ENCODE measurements around the gene NUMBL.
"Not testable (repeated sequence)": the region's sequence is repeated elsewhere in the genome, so short reads cannot be mapped to it uniquely, and the experiment has no call there.

Gene NUMBL

DNA sequence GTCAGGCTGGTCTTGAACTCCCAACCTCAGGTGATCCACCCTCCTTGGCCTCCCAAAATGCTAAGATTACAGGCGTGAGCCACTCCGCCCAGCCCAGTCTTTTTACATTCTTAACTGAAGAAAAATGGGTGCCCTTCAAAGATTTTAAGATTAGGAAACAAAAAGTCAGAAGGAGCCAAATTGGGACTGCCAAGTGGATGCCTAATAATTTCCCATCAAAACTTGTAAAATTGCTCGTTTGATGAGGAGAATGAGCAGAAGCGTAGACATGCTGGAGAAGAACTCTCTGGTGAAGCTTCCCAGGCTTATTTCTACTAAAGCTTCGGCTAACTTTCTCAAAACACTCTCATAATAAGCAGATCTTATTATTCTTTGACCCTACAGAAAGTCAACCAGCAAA lies 31.3 kb downstream of the NUMBL start:
- Histone ChIP-seq H2AFZ (ENCODE audit: low read depth, low read length, severe bottlenecking) (no peak overlapping the region), H3K36me3 (ENCODE audit: low read length) (no peaks in the 10 kb centered on the region), H4K20me1 (ENCODE audit: low read depth, low read length) (no peaks in the 10 kb centered on the region), H3K4me2 (ENCODE audit: low read depth, low read length, poor library complexity, severe bottlenecking) (no peak overlapping the region), H3K4me3 (ENCODE audit: insufficient read depth, low read length, poor library complexity, severe bottlenecking) (no peak overlapping the region), H3K9ac (ENCODE audit: low read length) (no peak overlapping the region), H3F3A (ENCODE audit: insufficient read depth) (0 out of 2 replicates have a peak, but pooled peaks cover 4% of the 10 kb centered on the region), H3K27ac (ENCODE audit: low read depth, low read length) (no peak overlapping the region), H3K9me2 (replicated peaks; ENCODE audit: insufficient read depth, low read length) (no peaks in the 10 kb centered on the region), H3K79me2 (ENCODE audit: insufficient read depth, low read length) (no peaks in the 10 kb centered on the region), H3K9me3 (ENCODE audit: insufficient read depth, low read length) (no peaks in the 10 kb centered on the region), H3K27me3 (ENCODE audit: low read length) (no peaks in the 10 kb centered on the region)
- TF ChIP-seq EZH2phosphoT487 (conservative IDR thresholded peaks at IDR 0.05; ENCODE audit: low read length) = no peak
- TF ChIP-seq, protein P1, sequence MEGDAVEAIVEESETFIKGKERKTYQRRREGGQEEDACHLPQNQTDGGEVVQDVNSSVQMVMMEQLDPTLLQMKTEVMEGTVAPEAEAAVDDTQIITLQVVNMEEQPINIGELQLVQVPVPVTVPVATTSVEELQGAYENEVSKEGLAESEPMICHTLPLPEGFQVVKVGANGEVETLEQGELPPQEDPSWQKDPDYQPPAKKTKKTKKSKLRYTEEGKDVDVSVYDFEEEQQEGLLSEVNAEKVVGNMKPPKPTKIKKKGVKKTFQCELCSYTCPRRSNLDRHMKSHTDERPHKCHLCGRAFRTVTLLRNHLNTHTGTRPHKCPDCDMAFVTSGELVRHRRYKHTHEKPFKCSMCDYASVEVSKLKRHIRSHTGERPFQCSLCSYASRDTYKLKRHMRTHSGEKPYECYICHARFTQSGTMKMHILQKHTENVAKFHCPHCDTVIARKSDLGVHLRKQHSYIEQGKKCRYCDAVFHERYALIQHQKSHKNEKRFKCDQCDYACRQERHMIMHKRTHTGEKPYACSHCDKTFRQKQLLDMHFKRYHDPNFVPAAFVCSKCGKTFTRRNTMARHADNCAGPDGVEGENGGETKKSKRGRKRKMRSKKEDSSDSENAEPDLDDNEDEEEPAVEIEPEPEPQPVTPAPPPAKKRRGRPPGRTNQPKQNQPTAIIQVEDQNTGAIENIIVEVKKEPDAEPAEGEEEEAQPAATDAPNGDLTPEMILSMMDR (IDR thresholded peaks at IDR 0.05; ENCODE audit: insufficient read depth, low read length, poor library complexity, severe bottlenecking) = no peak

DNA sequence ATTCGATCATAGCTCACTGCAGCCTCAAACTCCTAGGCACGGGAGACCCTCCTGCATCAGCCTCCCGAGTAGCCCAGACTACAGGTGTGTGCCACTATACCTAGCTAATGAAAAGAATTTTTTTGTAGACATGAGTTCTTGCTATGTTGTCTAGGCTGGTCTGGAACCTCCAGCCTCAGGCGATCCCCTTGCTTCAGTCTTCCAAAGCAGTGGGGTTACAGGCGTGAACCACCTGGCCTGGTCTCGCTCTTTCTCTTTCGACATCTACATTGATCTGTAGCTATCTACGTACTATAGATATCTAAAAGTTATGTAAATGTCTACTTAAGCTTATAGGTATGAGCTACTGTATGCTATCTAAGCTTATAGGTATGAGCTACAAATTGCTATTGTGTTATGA lies 32.4 kb downstream of the NUMBL start:
- H2AFZ ChIP-seq (ENCODE audit: low read depth, low read length, severe bottlenecking) = no peak overlapping the region
- no peaks in the 10 kb centered on the region for H3K9me2 ChIP-seq (replicated peaks; ENCODE audit: insufficient read depth, low read length)
- H4K20me1 ChIP-seq (ENCODE audit: low read depth, low read length) = no peaks in the 10 kb centered on the region
- H3F3A ChIP-seq (ENCODE audit: insufficient read depth) = 0 out of 2 replicates have a peak, but pooled peaks cover under 1% of the 10 kb centered on the region
- no peak overlapping the region for H3K27ac ChIP-seq (ENCODE audit: low read depth, low read length)
- no peaks in the 10 kb centered on the region for H3K79me2 ChIP-seq (ENCODE audit: insufficient read depth, low read length)
- no peaks in the 10 kb centered on the region for H3K9me3 ChIP-seq (ENCODE audit: insufficient read depth, low read length)
- H3K36me3 ChIP-seq (ENCODE audit: low read length) = no peaks in the 10 kb centered on the region
- TF ChIP-seq, protein P1 (IDR thresholded peaks at IDR 0.05; ENCODE audit: insufficient read depth, low read length, poor library complexity, severe bottlenecking) = no peak
- no peak overlapping the region for H3K4me3 ChIP-seq (ENCODE audit: insufficient read depth, low read length, poor library complexity, severe bottlenecking)
- H3K9ac ChIP-seq (ENCODE audit: low read length) = no peak overlapping the region
- H3K4me2 ChIP-seq (ENCODE audit: low read depth, low read length, poor library complexity, severe bottlenecking) = no peak overlapping the region
- H3K27me3 ChIP-seq (ENCODE audit: low read length) = no peaks in the 10 kb centered on the region

DNA sequence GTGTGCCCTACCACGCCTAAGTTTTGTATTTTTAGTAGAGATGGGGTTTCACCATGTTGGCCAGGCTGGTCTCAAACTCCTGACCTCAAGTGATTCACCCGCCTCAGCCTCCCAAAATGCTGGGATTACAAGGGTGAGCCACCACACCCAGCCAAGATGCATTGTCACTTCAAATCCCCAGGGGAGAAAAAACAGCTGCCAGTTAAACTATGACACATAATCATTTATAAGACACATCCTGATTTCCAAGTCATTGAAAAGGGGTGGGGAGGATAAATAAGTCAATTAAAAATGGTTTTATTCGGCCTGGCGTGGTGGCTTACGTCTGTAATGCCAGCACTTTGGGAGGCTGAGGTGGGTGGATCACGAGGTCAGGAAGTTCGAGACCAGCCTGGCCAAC lies 34.8 kb downstream of the NUMBL start:
- H3K27me3 ChIP-seq (ENCODE audit: low read length); H3K9me2 ChIP-seq (replicated peaks; ENCODE audit: insufficient read depth, low read length); H3F3A ChIP-seq (ENCODE audit: insufficient read depth); H3K36me3 ChIP-seq (ENCODE audit: low read length); H3K4me2 ChIP-seq (ENCODE audit: low read depth, low read length, poor library complexity, severe bottlenecking); H3K9ac ChIP-seq (ENCODE audit: low read length); H3K79me2 ChIP-seq (ENCODE audit: insufficient read depth, low read length); H3K4me3 ChIP-seq (ENCODE audit: insufficient read depth, low read length, poor library complexity, severe bottlenecking); H4K20me1 ChIP-seq (ENCODE audit: low read depth, low read length); H3K27ac ChIP-seq (ENCODE audit: low read depth, low read length); H3K9me3 ChIP-seq (ENCODE audit: insufficient read depth, low read length); H2AFZ ChIP-seq (ENCODE audit: low read depth, low read length, severe bottlenecking): not testable (repeated sequence)

DNA sequence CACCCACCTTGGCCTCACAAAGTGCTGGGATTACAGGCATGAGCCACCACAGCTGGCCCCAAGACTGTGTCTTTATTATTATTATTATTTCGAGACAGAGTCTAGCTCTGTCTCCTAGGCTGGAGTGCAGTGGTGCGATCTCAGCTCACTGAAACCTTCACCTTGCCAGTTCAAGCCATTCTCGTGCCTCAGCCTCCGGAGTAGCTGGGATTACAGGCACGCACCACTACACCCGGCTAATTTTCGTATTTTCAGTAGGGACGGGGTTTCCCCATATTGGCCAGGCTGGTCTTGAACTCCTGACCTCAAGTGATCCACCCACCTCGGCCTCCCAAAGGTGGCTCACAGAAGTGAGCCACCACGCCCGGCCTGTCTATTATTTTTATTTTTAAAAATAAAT lies 38.1 kb downstream of the NUMBL start:
- H4K20me1 ChIP-seq (ENCODE audit: low read depth, low read length); H3K79me2 ChIP-seq (ENCODE audit: insufficient read depth, low read length); H3K27ac ChIP-seq (ENCODE audit: low read depth, low read length); H2AFZ ChIP-seq (ENCODE audit: low read depth, low read length, severe bottlenecking); H3K4me3 ChIP-seq (ENCODE audit: insufficient read depth, low read length, poor library complexity, severe bottlenecking); H3K9ac ChIP-seq (ENCODE audit: low read length); H3K9me2 ChIP-seq (replicated peaks; ENCODE audit: insufficient read depth, low read length); H3K36me3 ChIP-seq (ENCODE audit: low read length); H3K27me3 ChIP-seq (ENCODE audit: low read length); H3F3A ChIP-seq (ENCODE audit: insufficient read depth); H3K9me3 ChIP-seq (ENCODE audit: insufficient read depth, low read length); H3K4me2 ChIP-seq (ENCODE audit: low read depth, low read length, poor library complexity, severe bottlenecking): not testable (repeated sequence)

All from SU-DHL-6 (cell line).